ENCODE data around the gene RNPEPL1. TPM values are rescaled to one million over a fixed set of nuclear protein-coding genes. Genes with fewer than 3 reads are reported as not detected.

Gene RNPEPL1
- total RNA-seq, 1 experiment from 2014 or later, result 101 TPM

- intact Hi-C loops (cut with micrococcal nuclease; ENCODE audit: unreplicated experiment), result no loop called here
- TF ChIP-seq EZH2 (IDR thresholded peaks at IDR 0.05; ENCODE audit: low read depth) (no peak), CTCF (conservative IDR thresholded peaks at IDR 0.05) (no peak)
- Histone ChIP-seq H3K9me3 (ENCODE audit: insufficient read depth, low read depth) (no peaks in the 10 kb centered on the region), H3K27me3 (ENCODE audit: insufficient read depth, low read depth) (no peaks in the 10 kb centered on the region), H3K36me3 (ENCODE audit: low read depth) (peaks cover under 1% of the 10 kb centered on the region; the same call in 1 of the 2 replicates), H3K4me2 (0 out of 2 replicates have a peak overlapping the region, but pooled peaks have one; percentile 1), H3K27ac (no peak overlapping the region), H2AFZ (no peak overlapping the region), H3F3A (ENCODE audit: insufficient read depth, low read depth) (peaks cover 54% of the 10 kb centered on the region), H4K20me1 (ENCODE audit: insufficient read depth) (peaks cover 43% of the 10 kb centered on the region), H3K4me1 (replicated peaks; ENCODE audit: insufficient read depth) (peaks cover 65% of the 10 kb centered on the region), H3K4me3 (no peak overlapping the region), H3K9me2 (ENCODE audit: insufficient read depth) (no peaks in the 10 kb centered on the region), H3K79me2 (ENCODE audit: low read depth) (peaks cover 82% of the 10 kb centered on the region)
- BruUV-seq (replicated peaks), result no TSS peak
- ChIA-PET POLR2A (ENCODE audit: unreplicated experiment) (interaction anchor here (0.5 kb wide), 1 partner anchor 127 kb away, joined by 4 read pairs; no protein-coding TSS in a partner anchor), CTCF (no interaction called here)
- no peak for DNase-seq
Observed at GRCh38 chr2:240581811-240582210, 13.5 kb downstream of the RNPEPL1 start.

GRCh38 chr2:240582781-240583180 lies 14.5 kb downstream of the RNPEPL1 start:
- H3K27me3 ChIP-seq (ENCODE audit: insufficient read depth, low read depth), result no peaks in the 10 kb centered on the region
- BruUV-seq (replicated peaks), result no TSS peak
- H3K4me3 ChIP-seq, result no peak overlapping the region
- H4K20me1 ChIP-seq (ENCODE audit: insufficient read depth), result peaks cover 38% of the 10 kb centered on the region
- no peaks in the 10 kb centered on the region; the same call in 1 of the 2 replicates for H3K36me3 ChIP-seq (ENCODE audit: low read depth)
- peaks cover 84% of the 10 kb centered on the region for H3K79me2 ChIP-seq (ENCODE audit: low read depth)
- H3K9me2 ChIP-seq (ENCODE audit: insufficient read depth), result no peaks in the 10 kb centered on the region
- POLR2A ChIA-PET (ENCODE audit: unreplicated experiment), result no interaction called here
- no peak overlapping the region for H2AFZ ChIP-seq
- CTCF ChIA-PET, result no interaction called here
- H3K4me1 ChIP-seq (replicated peaks; ENCODE audit: insufficient read depth), result peaks cover 66% of the 10 kb centered on the region
- TF ChIP-seq EZH2 (IDR thresholded peaks at IDR 0.05; ENCODE audit: low read depth) (no peak), CTCF (conservative IDR thresholded peaks at IDR 0.05) (no peak)
- no peak overlapping the region for H3K27ac ChIP-seq
- no peak overlapping the region for H3K4me2 ChIP-seq
- no peaks in the 10 kb centered on the region for H3K9me3 ChIP-seq (ENCODE audit: insufficient read depth, low read depth)
- no peak for DNase-seq
- peaks cover 61% of the 10 kb centered on the region for H3F3A ChIP-seq (ENCODE audit: insufficient read depth, low read depth)
- intact Hi-C loops (cut with micrococcal nuclease; ENCODE audit: unreplicated experiment), result no loop called here

DNA sequence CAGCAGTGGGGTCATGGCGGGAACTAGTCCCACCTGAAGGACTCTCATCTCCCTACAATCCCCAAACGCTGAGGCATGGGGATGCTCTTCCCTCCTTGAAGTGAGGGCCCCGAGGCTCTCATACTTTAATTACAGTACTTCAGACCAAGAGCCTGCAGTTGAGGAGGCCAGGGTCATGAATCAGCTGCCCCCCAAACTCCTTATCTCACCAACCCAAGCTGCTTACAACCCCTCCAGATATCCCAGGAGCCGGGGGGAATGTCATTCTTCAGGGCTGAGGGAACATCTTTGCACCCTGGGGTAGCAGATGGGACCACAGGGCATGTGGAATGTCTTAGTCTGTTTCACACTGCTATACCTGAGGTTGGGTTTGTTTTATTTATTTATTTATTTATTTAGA lies 15.5 kb downstream of the RNPEPL1 start:
- Histone ChIP-seq H3K9me3 (ENCODE audit: insufficient read depth, low read depth) (no peaks in the 10 kb centered on the region), H3K79me2 (ENCODE audit: low read depth) (peaks cover 84% of the 10 kb centered on the region), H4K20me1 (ENCODE audit: insufficient read depth) (peaks cover 37% of the 10 kb centered on the region), H3K9me2 (ENCODE audit: insufficient read depth) (no peaks in the 10 kb centered on the region), H3K27me3 (ENCODE audit: insufficient read depth, low read depth) (no peaks in the 10 kb centered on the region), H3F3A (ENCODE audit: insufficient read depth, low read depth) (peaks cover 52% of the 10 kb centered on the region), H3K27ac (no peak overlapping the region), H3K4me1 (replicated peaks; ENCODE audit: insufficient read depth) (peaks cover 65% of the 10 kb centered on the region), H3K36me3 (ENCODE audit: low read depth) (no peaks in the 10 kb centered on the region; the same call in 1 of the 2 replicates), H3K4me3 (no peak overlapping the region), H3K4me2 (no peak overlapping the region; the same call in 1 of the 2 replicates), H2AFZ (no peak overlapping the region)
- intact Hi-C loops (cut with micrococcal nuclease; ENCODE audit: unreplicated experiment), result no loop called here
- DNase-seq, result no peak
- TF ChIP-seq EZH2 (IDR thresholded peaks at IDR 0.05; ENCODE audit: low read depth), result no peak
- no peak for TF ChIP-seq CTCF (conservative IDR thresholded peaks at IDR 0.05)
- no TSS peak for BruUV-seq (replicated peaks)
- POLR2A ChIA-PET (ENCODE audit: unreplicated experiment), result no interaction called here
- CTCF ChIA-PET, result no interaction called here
